IPS-NIHi7 (cell line): ENCODE data around the gene EVL.
A peak's percentile ranks its signal among the peaks of the same experiment; 100 is the strongest.
"Not testable (repeated sequence)": the region's sequence is repeated elsewhere in the genome, so short reads cannot be mapped to it uniquely, and the experiment has no call there.

Experiments
- DNase-seq: peaks from one replicate; pipeline ENCODE4 v3.0.0; 2012; ENCODE audit warnings: mixed read lengths; ENCODE audit errors: extremely low spot score

EVL gene

GRCh38 chr14:100146531-100147091 lies 81.4 kb downstream of the EVL start:
- DNase-seq: no peak

- no peak for DNase-seq
These were observed 82.0 kb downstream of the EVL start for GRCh38 chr14:100147181-100147631.

GRCh38 chr14:100147691-100148464 lies 82.7 kb downstream of the EVL start:
- no peak for DNase-seq

GRCh38 chr14:100148837-100149731 lies 83.9 kb downstream of the EVL start:
- DNase-seq: no peak

- no peak for DNase-seq
These were observed 84.8 kb downstream of the EVL start for GRCh38 chr14:100149851-100150611.

GRCh38 chr14:100150932-100151587 lies 85.8 kb downstream of the EVL start:
- DNase-seq: no peak

- no peak for DNase-seq
These were observed 86.9 kb downstream of the EVL start for GRCh38 chr14:100152091-100152490.

GRCh38 chr14:100153560-100153959 lies 88.3 kb downstream of the EVL start:
- DNase-seq: no peak

- peak; percentile 90 for DNase-seq
These were observed 89.9 kb downstream of the EVL start for GRCh38 chr14:100155049-100155621.

GRCh38 chr14:100155756-100156616 lies 90.8 kb downstream of the EVL start:
- no peak for DNase-seq

GRCh38 chr14:100156776-100157175 lies 91.6 kb downstream of the EVL start:
- no peak for DNase-seq

GRCh38 chr14:100157548-100158232 lies 92.5 kb downstream of the EVL start:
- not testable (repeated sequence) for DNase-seq

GRCh38 chr14:100158566-100159093 lies 93.4 kb downstream of the EVL start:
- no peak for DNase-seq

- DNase-seq: peak; percentile 92
These were observed 94.1 kb downstream of the EVL start, which contains the start of gene DEGS2 for GRCh38 chr14:100159094-100159864. Gene DEGS2 (minus strand): TSS chr14:100159645. CDS start chr14:100159587, 58 bp downstream.

GRCh38 chr14:100159865-100160533 lies 94.8 kb downstream of the EVL start:
- peak; percentile 50 for DNase-seq

GRCh38 chr14:100160534-100160916 lies 95.3 kb downstream of the EVL start:
- no peak for DNase-seq

- peak; percentile 50 for DNase-seq
These were observed 100.2 kb downstream of the EVL start for GRCh38 chr14:100165376-100165775.
